CD4-positive, alpha-beta T cell treated with Interleukin-15 for 1 hour (primary cell): ENCODE measurements around the gene INSR.
A peak's percentile ranks its signal among the peaks of the same experiment; 100 is the strongest.
"Not testable (repeated sequence)": the region's sequence is repeated elsewhere in the genome, so short reads cannot be mapped to it uniquely, and the experiment has no call there.

Source experiments
- DNase-seq: peaks from one replicate; pipeline ENCODE4 v3.0.0-alpha.2; 2020

Gene INSR

DNA sequence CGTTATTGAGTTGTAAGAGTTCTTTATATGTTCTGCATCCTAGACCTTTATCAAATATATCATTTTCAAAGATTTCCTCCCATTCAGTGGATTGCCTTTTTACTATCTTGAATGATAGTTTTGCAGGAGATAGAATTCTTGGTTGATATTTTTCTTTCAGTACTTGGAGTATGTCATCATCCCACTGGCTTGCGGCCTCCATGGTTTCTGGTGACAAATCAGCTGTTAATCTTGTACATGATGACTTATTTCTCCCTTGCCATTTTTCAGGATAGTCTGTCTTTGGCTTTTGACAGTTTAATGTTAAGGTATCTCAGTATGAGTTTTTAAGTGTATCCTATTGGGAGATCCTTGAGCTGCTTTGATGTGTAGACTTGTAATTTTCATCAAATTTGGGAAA, 216.2 kb downstream of the INSR start:
- DNase-seq, result no peak

DNA sequence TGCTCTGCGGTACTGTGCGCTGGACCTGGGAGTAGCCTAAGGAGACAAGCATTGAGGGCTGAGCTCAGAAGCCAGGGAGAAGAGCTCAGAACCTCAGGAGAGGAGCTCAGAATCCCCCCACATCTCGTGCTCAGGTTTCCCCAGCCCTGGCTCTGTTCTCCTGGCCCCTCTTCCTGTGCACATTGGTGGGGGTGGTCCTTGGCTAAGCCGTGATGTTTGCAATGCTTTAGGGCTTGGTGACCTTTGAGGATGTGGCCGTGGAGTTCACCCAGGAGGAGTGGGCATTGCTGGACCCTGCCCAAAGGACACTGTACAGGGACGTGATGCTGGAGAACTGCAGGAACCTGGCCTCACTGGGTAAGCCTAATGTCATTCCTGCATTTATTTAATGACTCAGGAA, 218.1 kb downstream of the INSR start:
- DNase-seq, result no peak

DNA sequence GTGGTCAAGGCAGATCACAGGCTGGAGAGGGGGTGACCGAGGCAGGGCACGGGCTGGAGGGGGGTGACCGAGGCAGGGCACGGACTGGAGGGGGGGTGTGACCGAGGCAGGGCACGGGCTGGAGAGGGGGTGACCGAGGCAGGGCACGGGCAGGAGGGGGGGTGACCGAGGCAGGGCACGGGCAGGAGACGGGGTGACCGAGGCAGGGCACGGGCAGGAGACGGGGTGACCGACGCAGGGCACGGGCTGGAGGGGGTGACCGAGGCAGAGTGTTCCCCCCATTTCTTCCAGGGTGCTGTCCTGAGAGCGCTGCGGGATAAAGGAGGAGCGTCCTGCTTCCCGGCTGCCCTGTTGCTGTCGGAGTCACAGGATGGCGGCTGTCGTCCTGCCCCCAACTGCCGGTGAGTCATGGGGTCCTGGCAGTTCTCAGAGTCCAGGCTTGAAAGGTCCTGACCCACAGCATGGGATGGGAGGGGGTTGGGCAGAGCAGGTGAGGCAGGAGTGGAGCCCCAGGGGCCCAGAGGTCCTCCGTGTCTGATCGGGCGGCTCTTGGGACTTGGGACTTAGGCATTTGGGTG, 219.4 kb downstream of the INSR start:
- no peak for DNase-seq

GRCh38 chr19:7072541-7072940, 221.7 kb downstream of the INSR start:
- no peak for DNase-seq

GRCh38 chr19:7069904-7070226, 224.3 kb downstream of the INSR start:
- no peak for DNase-seq

- DNase-seq, result peak; percentile 98
Measured at GRCh38 chr19:7069042-7069903, 224.9 kb downstream of the INSR start, which contains the start of gene ZNF557. TSS of gene ZNF557 (plus strand) at chr19:7069703. CDS start at chr19:7075075, 5,372 bp downstream.

GRCh38 chr19:7068599-7068998, 225.6 kb downstream of the INSR start:
- no peak for DNase-seq

DNA sequence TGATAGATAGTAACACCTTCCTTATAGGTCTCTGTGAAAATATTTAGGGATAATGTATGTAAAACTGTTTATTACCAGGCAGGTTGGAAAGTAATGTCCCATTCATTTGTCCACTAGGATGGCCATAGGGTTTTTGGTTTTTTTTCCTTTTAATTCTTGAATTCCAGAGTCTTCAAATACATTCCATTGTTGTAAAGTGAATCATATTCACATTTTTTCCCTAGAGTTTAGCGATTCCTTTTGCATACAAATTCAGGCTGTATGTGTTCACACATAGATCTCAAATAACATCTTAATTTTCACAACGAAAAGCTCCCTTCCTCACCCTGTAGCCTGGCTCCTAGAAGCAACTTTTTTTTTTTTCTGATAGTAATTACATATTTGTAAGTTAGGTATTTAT, 226.5 kb downstream of the INSR start:
- no peak for DNase-seq

DNA sequence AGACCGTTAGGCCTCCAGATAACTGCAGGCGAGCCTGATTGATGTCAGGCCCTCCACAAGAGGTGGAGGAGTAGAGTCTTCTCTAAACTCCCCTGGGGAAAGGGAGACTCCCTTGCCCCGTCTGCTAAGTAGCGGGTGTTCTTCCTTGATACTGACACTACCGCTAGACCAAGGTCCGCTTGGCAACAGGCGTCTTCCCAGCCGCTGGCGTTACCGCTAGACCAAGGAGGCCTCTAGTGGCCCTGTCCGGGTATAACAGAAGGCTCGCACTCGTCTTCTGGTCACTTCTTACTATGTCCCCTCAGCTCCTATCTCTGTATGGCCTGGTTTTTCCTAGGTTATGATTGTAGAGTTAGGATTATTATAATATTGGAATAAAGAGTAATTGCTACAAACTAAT, 227.1 kb downstream of the INSR start:
- not testable (repeated sequence) for DNase-seq

DNA sequence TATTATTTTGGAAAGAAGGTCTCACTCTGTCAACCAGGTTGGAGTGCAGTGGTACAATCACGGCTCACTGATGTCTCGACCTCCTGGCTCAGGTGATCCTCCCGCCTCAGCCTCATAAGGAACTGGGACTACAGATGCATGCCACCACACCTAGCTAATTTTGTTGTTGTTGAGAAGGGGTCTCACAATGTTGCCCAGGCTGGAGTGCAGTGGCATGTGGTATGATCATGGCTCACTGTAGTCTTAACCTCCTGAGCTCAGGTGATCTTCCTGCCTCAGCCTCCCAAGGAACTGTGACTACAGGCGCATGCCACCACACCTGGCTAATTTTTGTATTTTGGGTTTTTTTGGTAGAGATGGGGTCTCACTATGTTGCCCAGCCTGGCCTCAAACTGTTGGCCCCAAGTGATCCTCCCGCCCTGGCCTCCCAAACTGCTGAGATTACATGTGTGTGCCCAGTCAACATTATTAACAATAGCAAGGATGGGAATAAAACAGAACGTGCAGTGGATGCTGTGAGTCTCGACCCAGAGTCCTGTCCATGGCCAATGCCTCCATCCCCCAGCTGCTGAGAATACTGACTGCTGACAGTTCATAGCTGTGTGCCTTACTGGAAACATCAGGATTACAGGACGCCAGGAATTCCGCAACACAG, 230.3 kb downstream of the INSR start:
- DNase-seq, result no peak

- DNase-seq, result no peak
Measured at GRCh38 chr19:7063339-7063738, 230.9 kb downstream of the INSR start.
